Prostate gland (tissue), 2 donors: ENCODE data around the gene CLEC2D.

ENCODE experiments used
- CTCF ChIP-seq, 4 experiments: fragments of 200-600 bp in 2 of 4; fragments of 450-650 bp in 2 of 4; sonication (generic) in 2 of 4; IDR thresholded peaks; 1 replicate in 3 of 4; 2 replicates in 1 of 4; pipeline ENCODE4 v1.5.1; 2016 to 2019; ENCODE audit warnings: antibody characterized with exemption in 4 of 4, mild to moderate bottlenecking in 2 of 4, moderate library complexity in 2 of 4
- POLR2A ChIP-seq: fragments of 450-650 bp; IDR thresholded peaks from one replicate; pipeline ENCODE4 v1.6.1; 2016; ENCODE audit warnings: antibody characterized with exemption, mild to moderate bottlenecking
- POLR2AphosphoS5 ChIP-seq: sonication (generic); formaldehyde crosslinking; IDR thresholded peaks from one replicate; pipeline ENCODE4 v1.6.1; 2017; ENCODE audit warnings: antibody characterized with exemption

- TF ChIP-seq CTCF (IDR thresholded peaks at IDR 0.05): no peak
- TF ChIP-seq POLR2A: no peak
- TF ChIP-seq POLR2AphosphoS5: no peak
These were observed 33.2 kb upstream of the CLEC2D start for GRCh38 chr12:9636150-9636850.
